Right lobe of liver (tissue), 6 donors: ENCODE data around the gene ATXN1. TPM values are rescaled to one million over a fixed set of nuclear protein-coding genes. Genes with fewer than 3 reads are reported as not detected.

Source experiments
- ATAC-seq, 4 donors: fragments of 200-7000 bp; cut with Tn5 transposase; one replicate each; pipeline ENCODE4 v1.9.1; 2020; ENCODE audit warnings: mild to moderate bottlenecking in 4 of 4, moderate library complexity in 4 of 4
- DNase-seq, 3 donors: peaks; one replicate each; pipeline ENCODE4 v3.0.0-alpha.2; 2020
- H3K27ac ChIP-seq, 3 donors: fragments of 200-600 bp; one replicate each; pipeline ENCODE4 v1.8.0; 2022
- H3K27me3 ChIP-seq, 2 donors: fragments of 200-600 bp; one replicate each; pipeline ENCODE4 v1.8.0; 2022
- H3K36me3 ChIP-seq, 4 donors: fragments of 200-600 bp; sonication (generic) in 1 of 4; one replicate each; pipeline versions ENCODE4 v1.5.1 to v1.8.0; 2017 to 2022; ENCODE audit warnings: control low read depth in 1 of 4
- H3K4me1 ChIP-seq, 4 donors: fragments of 200-600 bp; sonication (generic) in 1 of 4; one replicate each; pipeline versions ENCODE4 v1.5.1 to v1.8.0; 2017 to 2022; ENCODE audit warnings: control low read depth in 1 of 4
- H3K4me3 ChIP-seq, 3 donors: fragments of 200-600 bp; one replicate each; pipeline ENCODE4 v1.8.0; 2022
- H3K9me3 ChIP-seq, 4 donors: fragments of 200-600 bp; sonication (generic) in 1 of 4; one replicate each; pipeline versions ENCODE4 v1.5.1 to v1.8.0; 2017 to 2022; ENCODE audit warnings: control low read depth in 1 of 4
- POLR2A ChIP-seq: fragments of 450-650 bp; IDR thresholded peaks from one replicate; pipeline ENCODE4 v1.6.1; 2017; ENCODE audit warnings: antibody characterized with exemption, mild to moderate bottlenecking
- WGBS: methylation state at CpG from one replicate; pipeline ENCODE4 v1.1.6; 2018; ENCODE audit warnings: low coverage, low lambda C conversion rate; ENCODE audit not compliant: insufficient coverage; ENCODE audit errors: missing lambda C conversion rate; 5-methylcytosine and 5-hydroxymethylcytosine counted together
- intact Hi-C, 2 donors: fragments of 100-400 bp; cut with DNase I; formaldehyde crosslinking; loops; one replicate each; pipeline versions ENCODE4 v1.11.2 to v1.14.1; 2022
- total RNA-seq, 6 experiments: library from RNA; depleted of rRNA in 2 of 6; stranded (reverse); fragments of >200 nt in 2 of 6; fragmentation: NEBNext Ultra II Directional in 3 of 6; extraction: Animal tissue kit (Norgen Biotek cat#: 25700) in 3 of 6; gene quantifications; one replicate each; pipeline versions ENCODE4 v1.1.0 to v1.2.4, GENCODE V29; 2016 to 2023
- TF ChIP-seq, protein P1 (sequence below), 4 donors: fragments of 200-600 bp in 3 of 4; fragments of 450-650 bp in 1 of 4; IDR thresholded peaks; one replicate each; pipeline versions ENCODE4 v1.5.1 to v1.8.0; 2016 to 2022; ENCODE audit warnings: antibody characterized with exemption in 4 of 4, mild to moderate bottlenecking in 2 of 4
- donor health status: DM: no; HTN: yes; CAD: no.
- donor health status: DM: no; HTN: no; CAD: no.
- donor health status: DM: no; HTN: no; CAD: no.
- donor health status: DM: no; HTN: yes; CAD: no.
- donor health status: DM: no; HTN: yes; CAD: no.

ATXN1 gene
- total RNA-seq, 6 experiments from 2014 or later = 23.2 to 28.7 (median 25.0) TPM

DNA sequence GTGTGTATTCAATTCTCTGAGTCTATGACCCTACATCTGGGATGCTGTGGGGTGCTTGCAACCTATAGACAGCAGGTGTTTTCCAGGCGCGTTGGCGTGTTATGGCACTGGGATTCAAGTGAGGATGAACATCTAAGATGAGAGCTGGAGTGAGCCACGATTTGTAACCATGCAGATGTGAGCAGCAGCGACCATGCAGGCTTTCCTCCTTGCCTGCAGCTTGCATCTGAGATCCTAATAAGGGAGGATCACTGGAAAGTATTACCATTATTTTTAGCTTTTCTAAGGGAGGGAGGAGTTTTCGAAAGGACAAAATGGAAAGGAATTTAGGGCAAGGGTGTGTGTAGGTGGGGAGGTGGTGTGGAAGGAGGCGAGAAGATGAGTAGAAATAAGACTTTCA lies 216.7 kb downstream of the ATXN1 start:
- no peak for ATAC-seq
- Histone ChIP-seq H3K4me1 (no peaks in the 10 kb centered on the region), H3K36me3 (no peaks in the 10 kb centered on the region), H3K27ac (no peak overlapping the region), H3K4me3 (no peak overlapping the region), H3K27me3 (no peaks in the 10 kb centered on the region), H3K9me3 (no peaks in the 10 kb centered on the region)
- no peak for DNase-seq
- 96% methylated on average over 7 of the region's 7 CpGs for WGBS
- TF ChIP-seq, protein P1, sequence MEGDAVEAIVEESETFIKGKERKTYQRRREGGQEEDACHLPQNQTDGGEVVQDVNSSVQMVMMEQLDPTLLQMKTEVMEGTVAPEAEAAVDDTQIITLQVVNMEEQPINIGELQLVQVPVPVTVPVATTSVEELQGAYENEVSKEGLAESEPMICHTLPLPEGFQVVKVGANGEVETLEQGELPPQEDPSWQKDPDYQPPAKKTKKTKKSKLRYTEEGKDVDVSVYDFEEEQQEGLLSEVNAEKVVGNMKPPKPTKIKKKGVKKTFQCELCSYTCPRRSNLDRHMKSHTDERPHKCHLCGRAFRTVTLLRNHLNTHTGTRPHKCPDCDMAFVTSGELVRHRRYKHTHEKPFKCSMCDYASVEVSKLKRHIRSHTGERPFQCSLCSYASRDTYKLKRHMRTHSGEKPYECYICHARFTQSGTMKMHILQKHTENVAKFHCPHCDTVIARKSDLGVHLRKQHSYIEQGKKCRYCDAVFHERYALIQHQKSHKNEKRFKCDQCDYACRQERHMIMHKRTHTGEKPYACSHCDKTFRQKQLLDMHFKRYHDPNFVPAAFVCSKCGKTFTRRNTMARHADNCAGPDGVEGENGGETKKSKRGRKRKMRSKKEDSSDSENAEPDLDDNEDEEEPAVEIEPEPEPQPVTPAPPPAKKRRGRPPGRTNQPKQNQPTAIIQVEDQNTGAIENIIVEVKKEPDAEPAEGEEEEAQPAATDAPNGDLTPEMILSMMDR (IDR thresholded peaks at IDR 0.05) = no peak
- no peak for TF ChIP-seq POLR2A
- intact Hi-C loops = no loop called here

DNA sequence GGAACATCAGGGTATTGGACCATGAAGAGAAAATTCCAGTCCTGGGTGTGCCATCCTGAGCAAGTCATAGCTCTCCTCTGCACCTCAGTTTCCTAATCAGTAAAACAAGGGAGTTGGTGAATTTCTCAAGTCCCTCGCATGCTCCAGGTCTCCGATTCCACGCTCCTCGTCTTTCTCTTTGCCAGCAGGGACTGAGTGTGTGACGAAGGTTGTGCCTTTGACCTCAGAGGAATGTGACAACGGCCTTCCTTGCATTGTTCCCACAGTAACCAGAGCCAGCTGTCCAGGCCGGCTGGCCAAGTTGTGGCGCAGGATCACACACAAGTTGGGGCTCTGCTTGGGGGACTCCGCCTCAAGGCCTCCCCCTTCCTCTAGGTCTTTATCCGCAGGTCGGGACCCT lies 217.3 kb downstream of the ATXN1 start:
- Histone ChIP-seq H3K9me3 (no peaks in the 10 kb centered on the region), H3K27ac (no peak overlapping the region), H3K27me3 (no peaks in the 10 kb centered on the region), H3K4me3 (no peak overlapping the region), H3K36me3 (no peaks in the 10 kb centered on the region), H3K4me1 (no peaks in the 10 kb centered on the region)
- intact Hi-C loops = no loop called here
- 33% methylated on average over 1 of the region's 11 CpGs for WGBS
- DNase-seq (no peak), ATAC-seq (peak; percentile 22 to 48 (median 32))
- TF ChIP-seq, protein P1 (IDR thresholded peaks at IDR 0.05) = no peak
- no peak for TF ChIP-seq POLR2A

DNA sequence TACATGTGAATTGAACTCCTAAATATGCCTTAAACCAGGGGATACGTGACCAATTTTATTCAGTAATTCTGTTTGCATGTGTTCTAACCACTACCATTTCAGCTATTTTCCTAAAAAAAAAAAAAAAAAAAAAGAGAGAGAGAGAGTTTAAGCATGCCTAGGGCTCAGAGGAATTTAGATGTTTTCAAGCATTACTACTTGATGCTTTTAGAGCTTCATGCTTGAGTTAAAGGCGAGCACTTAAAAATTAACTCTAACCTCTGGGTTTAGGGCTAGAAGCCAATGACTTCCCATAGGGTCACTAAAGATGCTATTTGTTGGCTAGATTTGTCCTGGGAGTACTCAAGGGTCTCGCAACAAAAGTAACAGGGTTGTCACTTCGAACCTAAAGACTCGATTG lies 217.7 kb downstream of the ATXN1 start:
- no peaks in the 10 kb centered on the region for H3K4me1 ChIP-seq
- DNase-seq = no peak
- no peaks in the 10 kb centered on the region for H3K27me3 ChIP-seq
- WGBS = 80% methylated on average over 5 of the region's 5 CpGs
- no peaks in the 10 kb centered on the region for H3K9me3 ChIP-seq
- H3K36me3 ChIP-seq = no peaks in the 10 kb centered on the region
- H3K4me3 ChIP-seq = no peak overlapping the region
- TF ChIP-seq, protein P1 (IDR thresholded peaks at IDR 0.05) = no peak
- TF ChIP-seq POLR2A = no peak
- no peak for ATAC-seq
- no peak overlapping the region for H3K27ac ChIP-seq
- intact Hi-C loops = no loop called here

DNA sequence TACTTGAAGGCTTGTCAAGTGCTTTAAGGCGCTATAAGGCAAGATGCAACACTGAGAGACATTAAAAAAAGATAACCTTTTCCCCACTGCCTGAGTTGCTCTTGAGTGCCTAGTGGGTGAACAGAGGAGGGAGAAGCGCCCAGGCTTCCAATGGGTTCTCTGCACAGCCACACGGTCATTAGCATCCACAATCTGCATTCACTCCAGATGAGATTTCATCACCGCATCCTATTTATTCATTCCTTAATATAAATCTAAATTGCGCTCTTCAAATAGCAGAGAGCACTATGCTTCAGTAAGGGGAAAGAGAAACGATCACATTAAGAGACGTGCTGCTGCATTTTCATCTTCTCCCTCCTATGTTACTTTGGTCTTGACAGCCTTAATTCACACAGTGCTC lies 219.2 kb downstream of the ATXN1 start:
- no peaks in the 10 kb centered on the region for H3K36me3 ChIP-seq
- H3K4me1 ChIP-seq = no peaks in the 10 kb centered on the region
- H3K9me3 ChIP-seq = no peaks in the 10 kb centered on the region
- TF ChIP-seq POLR2A = no peak
- TF ChIP-seq, protein P1 (IDR thresholded peaks at IDR 0.05) = no peak
- no peaks in the 10 kb centered on the region for H3K27me3 ChIP-seq
- 81% methylated on average over 7 of the region's 7 CpGs for WGBS
- ATAC-seq (no peak), DNase-seq (no peak)
- no peak overlapping the region for H3K27ac ChIP-seq
- no peak overlapping the region for H3K4me3 ChIP-seq
- intact Hi-C loops = no loop called here
